Activated naive CD8-positive, alpha-beta T cell treated with anti-CD3 and anti-CD28 coated beads, Interleukin-2, amount 50 U/mL, for 24 hours (primary cell): ENCODE results near the gene PEMT.

Experiments used
- ATAC-seq: fragments of 150-1000 bp; cut with Tn5 transposase; one replicate; pipeline ENCODE4 v1.10.0; 2021
- DNase-seq: peaks from one replicate; pipeline ENCODE4 v3.0.0; 2021
- H3K27ac Mint-ChIP-seq: one replicate; pipeline ENCODE4 v1.8.0; 2021; ENCODE audit warnings: mild to moderate bottlenecking, mixed read lengths
- H3K27me3 Mint-ChIP-seq: one replicate; pipeline ENCODE4 v1.8.0; 2021; ENCODE audit warnings: mixed read lengths
- H3K36me3 Mint-ChIP-seq: one replicate; pipeline ENCODE4 v1.8.0; 2021; ENCODE audit warnings: low read depth, mixed read lengths
- H3K4me1 Mint-ChIP-seq: one replicate; pipeline ENCODE4 v1.8.0; 2021; ENCODE audit warnings: mixed read lengths
- H3K4me3 Mint-ChIP-seq: one replicate; pipeline ENCODE4 v1.8.0; 2021; ENCODE audit warnings: mild to moderate bottlenecking, moderate library complexity, mixed read lengths
- H3K9me3 Mint-ChIP-seq: one replicate; pipeline ENCODE4 v1.8.0; 2021; ENCODE audit warnings: mixed read lengths

Gene PEMT

GRCh38 chr17:17621254-17621653 is 29.7 kb upstream of the PEMT start:
- H3K27ac Mint-ChIP-seq = no peak overlapping the region
- no peak for DNase-seq
- no peaks in the 10 kb centered on the region for H3K9me3 Mint-ChIP-seq
- H3K27me3 Mint-ChIP-seq = no peaks in the 10 kb centered on the region
- H3K36me3 Mint-ChIP-seq = no peaks in the 10 kb centered on the region
- no peak for ATAC-seq
- H3K4me3 Mint-ChIP-seq = no peak overlapping the region
- no peaks in the 10 kb centered on the region for H3K4me1 Mint-ChIP-seq

GRCh38 chr17:17613708-17614114 is 22.2 kb upstream of the PEMT start:
- Mint-ChIP-seq H3K27ac (no peak overlapping the region), H3K36me3 (no peaks in the 10 kb centered on the region), H3K9me3 (no peaks in the 10 kb centered on the region), H3K4me1 (no peaks in the 10 kb centered on the region), H3K4me3 (no peak overlapping the region), H3K27me3 (no peaks in the 10 kb centered on the region)
- ATAC-seq (peak; percentile 95), DNase-seq (peak; percentile 47)

- H3K27me3 Mint-ChIP-seq = no peaks in the 10 kb centered on the region
- no peak for ATAC-seq
- H3K4me1 Mint-ChIP-seq = no peaks in the 10 kb centered on the region
Measured at GRCh38 chr17:17612085-17613022, 20.8 kb upstream of the PEMT start.

GRCh38 chr17:17609121-17609520 is 17.6 kb upstream of the PEMT start:
- H3K4me3 Mint-ChIP-seq = no peak overlapping the region
- H3K4me1 Mint-ChIP-seq = no peaks in the 10 kb centered on the region
- ATAC-seq (no peak), DNase-seq (no peak)
- no peaks in the 10 kb centered on the region for H3K9me3 Mint-ChIP-seq
- no peak overlapping the region for H3K27ac Mint-ChIP-seq
- no peaks in the 10 kb centered on the region for H3K27me3 Mint-ChIP-seq
- no peaks in the 10 kb centered on the region for H3K36me3 Mint-ChIP-seq

More at GRCh38 chr17:17612085-17613022, 20.8 kb upstream of the PEMT start:
- H3K4me3 Mint-ChIP-seq = no peak overlapping the region
- no peak overlapping the region for H3K27ac Mint-ChIP-seq
- no peaks in the 10 kb centered on the region for H3K9me3 Mint-ChIP-seq
- no peaks in the 10 kb centered on the region for H3K36me3 Mint-ChIP-seq
- no peak for DNase-seq

- Mint-ChIP-seq H3K27me3 (no peaks in the 10 kb centered on the region), H3K36me3 (no peaks in the 10 kb centered on the region), H3K4me1 (no peaks in the 10 kb centered on the region), H3K4me3 (no peak overlapping the region), H3K27ac (no peak overlapping the region), H3K9me3 (no peaks in the 10 kb centered on the region)
- ATAC-seq (no peak), DNase-seq (no peak)
Measured at GRCh38 chr17:17606416-17607000, 15.0 kb upstream of the PEMT start.

GRCh38 chr17:17605729-17606088 is 14.2 kb upstream of the PEMT start:
- DNase-seq = no peak
- no peaks in the 10 kb centered on the region for H3K9me3 Mint-ChIP-seq
- no peak overlapping the region for H3K4me3 Mint-ChIP-seq
- no peaks in the 10 kb centered on the region for H3K27me3 Mint-ChIP-seq
- H3K4me1 Mint-ChIP-seq = no peaks in the 10 kb centered on the region
- H3K27ac Mint-ChIP-seq = no peak overlapping the region
- ATAC-seq = no peak
- H3K36me3 Mint-ChIP-seq = no peaks in the 10 kb centered on the region

GRCh38 chr17:17605083-17605728 is 13.7 kb upstream of the PEMT start:
- Mint-ChIP-seq H3K9me3 (no peaks in the 10 kb centered on the region), H3K4me1 (no peaks in the 10 kb centered on the region), H3K36me3 (no peaks in the 10 kb centered on the region), H3K27me3 (no peaks in the 10 kb centered on the region), H3K27ac (no peak overlapping the region), H3K4me3 (no peak overlapping the region)
- DNase-seq (no peak), ATAC-seq (no peak)

- no peaks in the 10 kb centered on the region for H3K36me3 Mint-ChIP-seq
- DNase-seq (no peak), ATAC-seq (no peak)
- H3K27ac Mint-ChIP-seq = no peak overlapping the region
- H3K27me3 Mint-ChIP-seq = no peaks in the 10 kb centered on the region
- H3K4me1 Mint-ChIP-seq = no peaks in the 10 kb centered on the region
- no peak overlapping the region for H3K4me3 Mint-ChIP-seq
- no peaks in the 10 kb centered on the region for H3K9me3 Mint-ChIP-seq
Measured at GRCh38 chr17:17603895-17604225, 12.4 kb upstream of the PEMT start.

- no peak for ATAC-seq
- no peaks in the 10 kb centered on the region for H3K4me1 Mint-ChIP-seq
- no peaks in the 10 kb centered on the region for H3K9me3 Mint-ChIP-seq
Measured at GRCh38 chr17:17603178-17603894, 11.8 kb upstream of the PEMT start.

GRCh38 chr17:17599965-17600364 is 8.5 kb upstream of the PEMT start:
- Mint-ChIP-seq H3K27me3 (no peaks in the 10 kb centered on the region), H3K4me3 (no peak overlapping the region), H3K4me1 (no peaks in the 10 kb centered on the region), H3K36me3 (no peaks in the 10 kb centered on the region), H3K9me3 (no peaks in the 10 kb centered on the region), H3K27ac (no peak overlapping the region)
- DNase-seq (no peak), ATAC-seq (no peak)

More at GRCh38 chr17:17603178-17603894, 11.8 kb upstream of the PEMT start:
- no peak overlapping the region for H3K27ac Mint-ChIP-seq
- DNase-seq = no peak
- no peak overlapping the region for H3K4me3 Mint-ChIP-seq
- H3K27me3 Mint-ChIP-seq = no peaks in the 10 kb centered on the region
- H3K36me3 Mint-ChIP-seq = no peaks in the 10 kb centered on the region

GRCh38 chr17:17598003-17598402 is 6.5 kb upstream of the PEMT start:
- no peaks in the 10 kb centered on the region for H3K36me3 Mint-ChIP-seq
- no peaks in the 10 kb centered on the region for H3K9me3 Mint-ChIP-seq
- DNase-seq = no peak
- H3K4me3 Mint-ChIP-seq = no peak overlapping the region
- ATAC-seq = no peak
- no peaks in the 10 kb centered on the region for H3K27me3 Mint-ChIP-seq
- H3K4me1 Mint-ChIP-seq = peaks cover under 1% of the 10 kb centered on the region
- no peak overlapping the region for H3K27ac Mint-ChIP-seq

- no peaks in the 10 kb centered on the region for H3K9me3 Mint-ChIP-seq
- DNase-seq (no peak), ATAC-seq (no peak)
- no peaks in the 10 kb centered on the region for H3K27me3 Mint-ChIP-seq
- no peak overlapping the region for H3K27ac Mint-ChIP-seq
- H3K36me3 Mint-ChIP-seq = no peaks in the 10 kb centered on the region
- H3K4me1 Mint-ChIP-seq = peaks cover 11% of the 10 kb centered on the region
- H3K4me3 Mint-ChIP-seq = no peak overlapping the region
Measured at GRCh38 chr17:17595755-17596154, 4.2 kb upstream of the PEMT start.

GRCh38 chr17:17593222-17593620 is 1.7 kb upstream of the PEMT start:
- Mint-ChIP-seq H3K9me3 (no peaks in the 10 kb centered on the region), H3K4me3 (peak overlapping the region; percentile 96), H3K27ac (no peak overlapping the region), H3K36me3 (no peaks in the 10 kb centered on the region), H3K4me1 (peaks cover 18% of the 10 kb centered on the region), H3K27me3 (no peaks in the 10 kb centered on the region)
- DNase-seq (no peak), ATAC-seq (no peak)

- DNase-seq (no peak), ATAC-seq (no peak)
- peak overlapping the region; percentile 96 for H3K4me3 Mint-ChIP-seq
- H3K27ac Mint-ChIP-seq = peak overlapping the region; percentile 94
- H3K27me3 Mint-ChIP-seq = no peaks in the 10 kb centered on the region
- H3K9me3 Mint-ChIP-seq = no peaks in the 10 kb centered on the region
- H3K4me1 Mint-ChIP-seq = peaks cover 21% of the 10 kb centered on the region
- H3K36me3 Mint-ChIP-seq = no peaks in the 10 kb centered on the region
Measured at GRCh38 chr17:17590883-17591354, 589 bp downstream of the PEMT start.
